Measurements from ENCODE around the gene ANKRA2.

DNA sequence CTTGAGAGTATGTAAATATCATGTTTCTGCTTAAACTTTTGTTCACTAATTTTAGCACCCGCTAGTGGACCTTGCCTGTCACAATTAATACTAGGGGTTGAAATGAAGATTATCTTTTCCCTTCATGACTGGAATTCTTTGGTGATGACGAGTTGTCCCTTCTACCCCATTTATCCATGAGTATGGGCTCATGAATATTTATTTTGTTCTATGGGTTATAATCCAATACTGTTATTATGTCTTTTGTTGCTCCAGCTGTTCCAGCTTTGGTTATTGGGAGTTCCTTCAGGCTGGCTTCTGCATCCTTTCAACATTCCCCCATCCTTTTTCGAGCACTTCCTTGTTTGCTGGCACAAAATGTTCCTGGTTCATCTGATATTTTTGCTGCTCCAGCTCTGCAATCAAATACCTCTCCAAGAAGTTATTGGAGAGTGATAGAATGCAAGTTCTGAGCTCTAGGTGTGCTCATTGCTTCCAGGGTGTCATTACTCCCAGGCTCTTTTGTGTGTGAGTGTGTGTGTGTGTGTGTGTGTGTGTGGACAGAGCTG lies 40.8 kb upstream of the ANKRA2 start:
- TF ChIP-seq POLR2AphosphoS5 (IDR thresholded peaks at IDR 0.05; ENCODE audit: borderline replicate concordance, low read depth, low read length) (no peak), EZH2 (IDR thresholded peaks at IDR 0.05) (no peak), FOXP2 (optimal IDR thresholded peaks at IDR 0.05; ENCODE audit: control extremely low read depth, extremely low read length, insufficient read depth) (no peak)
